Omental fat pad (tissue), 4 donors: Measurements from ENCODE around the gene SIK3. TPM values are rescaled to one million over a fixed set of nuclear protein-coding genes. Genes with fewer than 3 reads are reported as not detected.

Experiments used
- ATAC-seq: fragments of 150-250 bp; one replicate; pipeline ENCODE4 v1.9.1; 2016; ENCODE audit warnings: mild to moderate bottlenecking, moderate library complexity; ENCODE audit not compliant: low FRiP score
- DNase-seq: peaks from one replicate; pipeline ENCODE4 v3.0.0-alpha.2; 2019; ENCODE audit warnings: low spot score
- CTCF ChIP-seq, 3 donors: fragments of 450-650 bp; IDR thresholded peaks; one replicate each; pipeline ENCODE4 v1.5.1; 2016 to 2017; ENCODE audit warnings: antibody characterized with exemption in 3 of 3, mild to moderate bottlenecking in 3 of 3, moderate library complexity in 2 of 3
- total RNA-seq, 4 donors: library from RNA; depleted of rRNA; stranded (reverse); fragments of >200 nt; gene quantifications; one replicate each; pipeline ENCODE4 v1.1.0, GENCODE V29; 2016

Gene SIK3
- total RNA-seq, 4 donors from 2014 or later, result 31.2 to 54.6 (median 50.2) TPM

GRCh38 chr11:116976941-116977570 lies 121.2 kb downstream of the SIK3 start:
- TF ChIP-seq CTCF (IDR thresholded peaks at IDR 0.05), result no peak
- DNase-seq, result no peak
- no peak for ATAC-seq

GRCh38 chr11:116975661-116976060 lies 122.6 kb downstream of the SIK3 start:
- ATAC-seq (no peak), DNase-seq (no peak)
- no peak for TF ChIP-seq CTCF (IDR thresholded peaks at IDR 0.05)

GRCh38 chr11:116973270-116973669 lies 125.0 kb downstream of the SIK3 start:
- no peak for TF ChIP-seq CTCF (IDR thresholded peaks at IDR 0.05)
- DNase-seq (no peak), ATAC-seq (no peak)

- TF ChIP-seq CTCF (IDR thresholded peaks at IDR 0.05), result no peak
- DNase-seq, result no peak
- ATAC-seq, result no peak
These were observed 125.5 kb downstream of the SIK3 start for GRCh38 chr11:116972691-116973090.

- DNase-seq (no peak), ATAC-seq (no peak)
- no peak for TF ChIP-seq CTCF (IDR thresholded peaks at IDR 0.05)
These were observed 127.5 kb downstream of the SIK3 start for GRCh38 chr11:116970485-116971292.

GRCh38 chr11:116969694-116970093 lies 128.5 kb downstream of the SIK3 start:
- no peak for ATAC-seq
- TF ChIP-seq CTCF (IDR thresholded peaks at IDR 0.05), result no peak
- DNase-seq, result no peak

- no peak for TF ChIP-seq CTCF (IDR thresholded peaks at IDR 0.05)
These were observed 134.0 kb downstream of the SIK3 start for GRCh38 chr11:116964269-116964668.

More at GRCh38 chr11:116964269-116964668, 134.0 kb downstream of the SIK3 start:
- no peak for DNase-seq
- no peak for ATAC-seq
